WTC11 (cell line): ENCODE data around the gene HOXD8. TPM values are rescaled to one million over a fixed set of nuclear protein-coding genes. Genes with fewer than 3 reads are reported as not detected.

Source experiments
- ATAC-seq: fragments of 200-7000 bp; cut with Tn5 transposase; 2 replicates; pipeline ENCODE4 v1.10.0; 2021; ENCODE audit warnings: mild to moderate bottlenecking, moderate library complexity
- CTCF ChIA-PET: fragments of 300-600 bp; sonication (Branson Sonifier 250); formaldehyde crosslinking; loops from one replicate; lab custom pipeline; 2021; ENCODE audit warnings: antibody characterized with exemption; lab: Charles Lee
- POLR2A ChIA-PET: fragments of 350-600 bp; sonication (Branson Sonifier 250); formaldehyde crosslinking; loops from one replicate; lab custom pipeline; 2021; ENCODE audit warnings: antibody characterized with exemption; lab: Charles Lee
- DNase-seq: peaks from one replicate; pipeline ENCODE4 v3.0.0; 2021; ENCODE audit warnings: low spot score
- H3K27ac Mint-ChIP-seq: 2 replicates; pipeline ENCODE4 v1.8.0; 2021; ENCODE audit warnings: mixed read lengths
- H3K27me3 Mint-ChIP-seq: 2 replicates; pipeline ENCODE4 v1.8.0; 2021; ENCODE audit warnings: low read depth, mild to moderate bottlenecking, moderate library complexity, mixed read lengths
- H3K36me3 Mint-ChIP-seq: 2 replicates; pipeline ENCODE4 v1.8.0; 2021; ENCODE audit warnings: mixed read lengths
- H3K4me1 Mint-ChIP-seq: 2 replicates; pipeline ENCODE4 v1.8.0; 2022; ENCODE audit warnings: mixed read lengths
- H3K4me3 Mint-ChIP-seq: 2 replicates; pipeline ENCODE4 v1.8.0; 2021; ENCODE audit warnings: mild to moderate bottlenecking, moderate library complexity, mixed read lengths
- H3K9me3 Mint-ChIP-seq: 2 replicates; pipeline ENCODE4 v1.8.0; 2021; ENCODE audit warnings: mixed read lengths
- CBFB ChIP-seq: sonication (generic); formaldehyde crosslinking; IDR thresholded peaks from 2 replicates; pipeline ENCODE4 v1.8.1; 2022; ENCODE audit warnings: mild to moderate bottlenecking, low read depth, missing genetic modification reagents
- FOXJ3 ChIP-seq: sonication (generic); formaldehyde crosslinking; IDR thresholded peaks from 2 replicates; pipeline ENCODE4 v1.9.0; 2021; ENCODE audit warnings: missing genetic modification reagents, mild to moderate bottlenecking, borderline replicate concordance
- FOXK1 ChIP-seq: sonication (generic); formaldehyde crosslinking; IDR thresholded peaks from 2 replicates; pipeline ENCODE4 v1.8.0; 2022; ENCODE audit warnings: mild to moderate bottlenecking, moderate library complexity, missing genetic modification reagents
- FOXP1 ChIP-seq: sonication (generic); formaldehyde crosslinking; IDR thresholded peaks from 2 replicates; pipeline ENCODE4 v1.8.0; 2022; ENCODE audit warnings: missing genetic modification reagents, mild to moderate bottlenecking, moderate library complexity, borderline replicate concordance
- MAX ChIP-seq: sonication (generic); formaldehyde crosslinking; IDR thresholded peaks from 2 replicates; pipeline ENCODE4 v1.8.0; 2022; ENCODE audit warnings: mild to moderate bottlenecking, missing genetic modification reagents
- MLX ChIP-seq: sonication (generic); formaldehyde crosslinking; IDR thresholded peaks from 2 replicates; pipeline ENCODE4 v1.8.1; 2023; ENCODE audit warnings: mild to moderate bottlenecking, missing genetic modification reagents, moderate library complexity
- MYBL2 ChIP-seq: sonication (generic); formaldehyde crosslinking; IDR thresholded peaks from 2 replicates; pipeline ENCODE4 v1.8.1; 2023; ENCODE audit warnings: mild to moderate bottlenecking, moderate library complexity, missing genetic modification reagents
- TCF7 ChIP-seq: sonication (generic); formaldehyde crosslinking; IDR thresholded peaks from 2 replicates; pipeline ENCODE4 v1.8.0; 2022; ENCODE audit warnings: mild to moderate bottlenecking, low read depth, missing genetic modification reagents, moderate library complexity
- TEAD4 ChIP-seq: sonication (generic); formaldehyde crosslinking; IDR thresholded peaks from 2 replicates; pipeline ENCODE4 v1.8.0; 2022; ENCODE audit warnings: mild to moderate bottlenecking, missing genetic modification reagents
- ZNF121 ChIP-seq: sonication (generic); formaldehyde crosslinking; IDR thresholded peaks from 2 replicates; pipeline ENCODE4 v1.8.0; 2023; ENCODE audit warnings: missing genetic modification reagents
- ZNF219 ChIP-seq: sonication (generic); formaldehyde crosslinking; IDR thresholded peaks from 2 replicates; pipeline ENCODE4 v1.8.0; 2023; ENCODE audit warnings: missing genetic modification reagents, mild to moderate bottlenecking, borderline replicate concordance
- ZNF317 ChIP-seq: sonication (generic); formaldehyde crosslinking; IDR thresholded peaks from 2 replicates; pipeline ENCODE4 v1.8.1; 2023; ENCODE audit warnings: low read depth, mild to moderate bottlenecking, moderate library complexity, missing genetic modification reagents, borderline replicate concordance
- ZNF416 ChIP-seq: fragments of 250-450 bp; sonication (Bioruptor Pico); IDR thresholded peaks from 2 replicates; pipeline ENCODE4 v1.9.0; 2021; ENCODE audit warnings: mild to moderate bottlenecking, inconsistent platforms
- ZNF532 ChIP-seq: fragments of 250-450 bp; sonication (Bioruptor Pico); IDR thresholded peaks from 2 replicates; pipeline ENCODE4 v1.9.0; 2021; ENCODE audit warnings: mild to moderate bottlenecking, borderline replicate concordance
- total RNA-seq: library from RNA; stranded (reverse); gene quantifications from 3 replicates; pipeline ENCODE4 v1.2.3, GENCODE V29; 2021
- TF ChIP-seq, protein P1 (sequence below): sonication (generic); formaldehyde crosslinking; IDR thresholded peaks from 2 replicates; pipeline ENCODE4 v1.8.0; 2022; ENCODE audit warnings: mild to moderate bottlenecking, missing genetic modification reagents
- TF ChIP-seq, protein P2 (sequence below): sonication (generic); formaldehyde crosslinking; IDR thresholded peaks from 2 replicates; pipeline ENCODE4 v1.8.0; 2022; ENCODE audit warnings: missing genetic modification reagents
- TF ChIP-seq, protein P3 (sequence below): fragments of 250-450 bp; sonication (Bioruptor Pico); IDR thresholded peaks from 2 replicates; pipeline ENCODE4 v1.8.0; 2021; ENCODE audit warnings: mild to moderate bottlenecking

HOXD8 gene
- total RNA-seq, 1 experiment from 2014 or later = not detected

- no peak for TF ChIP-seq TEAD4 (CRISPR knock-in tag)
- TF ChIP-seq, protein P1, sequence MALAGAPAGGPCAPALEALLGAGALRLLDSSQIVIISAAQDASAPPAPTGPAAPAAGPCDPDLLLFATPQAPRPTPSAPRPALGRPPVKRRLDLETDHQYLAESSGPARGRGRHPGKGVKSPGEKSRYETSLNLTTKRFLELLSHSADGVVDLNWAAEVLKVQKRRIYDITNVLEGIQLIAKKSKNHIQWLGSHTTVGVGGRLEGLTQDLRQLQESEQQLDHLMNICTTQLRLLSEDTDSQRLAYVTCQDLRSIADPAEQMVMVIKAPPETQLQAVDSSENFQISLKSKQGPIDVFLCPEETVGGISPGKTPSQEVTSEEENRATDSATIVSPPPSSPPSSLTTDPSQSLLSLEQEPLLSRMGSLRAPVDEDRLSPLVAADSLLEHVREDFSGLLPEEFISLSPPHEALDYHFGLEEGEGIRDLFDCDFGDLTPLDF (CRISPR knock-in tag) = no peak
- TF ChIP-seq, protein P2, sequence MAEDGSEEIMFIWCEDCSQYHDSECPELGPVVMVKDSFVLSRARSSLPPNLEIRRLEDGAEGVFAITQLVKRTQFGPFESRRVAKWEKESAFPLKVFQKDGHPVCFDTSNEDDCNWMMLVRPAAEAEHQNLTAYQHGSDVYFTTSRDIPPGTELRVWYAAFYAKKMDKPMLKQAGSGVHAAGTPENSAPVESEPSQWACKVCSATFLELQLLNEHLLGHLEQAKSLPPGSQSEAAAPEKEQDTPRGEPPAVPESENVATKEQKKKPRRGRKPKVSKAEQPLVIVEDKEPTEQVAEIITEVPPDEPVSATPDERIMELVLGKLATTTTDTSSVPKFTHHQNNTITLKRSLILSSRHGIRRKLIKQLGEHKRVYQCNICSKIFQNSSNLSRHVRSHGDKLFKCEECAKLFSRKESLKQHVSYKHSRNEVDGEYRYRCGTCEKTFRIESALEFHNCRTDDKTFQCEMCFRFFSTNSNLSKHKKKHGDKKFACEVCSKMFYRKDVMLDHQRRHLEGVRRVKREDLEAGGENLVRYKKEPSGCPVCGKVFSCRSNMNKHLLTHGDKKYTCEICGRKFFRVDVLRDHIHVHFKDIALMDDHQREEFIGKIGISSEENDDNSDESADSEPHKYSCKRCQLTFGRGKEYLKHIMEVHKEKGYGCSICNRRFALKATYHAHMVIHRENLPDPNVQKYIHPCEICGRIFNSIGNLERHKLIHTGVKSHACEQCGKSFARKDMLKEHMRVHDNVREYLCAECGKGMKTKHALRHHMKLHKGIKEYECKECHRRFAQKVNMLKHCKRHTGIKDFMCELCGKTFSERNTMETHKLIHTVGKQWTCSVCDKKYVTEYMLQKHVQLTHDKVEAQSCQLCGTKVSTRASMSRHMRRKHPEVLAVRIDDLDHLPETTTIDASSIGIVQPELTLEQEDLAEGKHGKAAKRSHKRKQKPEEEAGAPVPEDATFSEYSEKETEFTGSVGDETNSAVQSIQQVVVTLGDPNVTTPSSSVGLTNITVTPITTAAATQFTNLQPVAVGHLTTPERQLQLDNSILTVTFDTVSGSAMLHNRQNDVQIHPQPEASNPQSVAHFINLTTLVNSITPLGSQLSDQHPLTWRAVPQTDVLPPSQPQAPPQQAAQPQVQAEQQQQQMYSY (CRISPR knock-in tag) = peak; percentile 33; the same call in 1 of the 2 replicates
- TF ChIP-seq ZNF219 (CRISPR knock-in tag) = no peak
- TF ChIP-seq, protein P3, sequence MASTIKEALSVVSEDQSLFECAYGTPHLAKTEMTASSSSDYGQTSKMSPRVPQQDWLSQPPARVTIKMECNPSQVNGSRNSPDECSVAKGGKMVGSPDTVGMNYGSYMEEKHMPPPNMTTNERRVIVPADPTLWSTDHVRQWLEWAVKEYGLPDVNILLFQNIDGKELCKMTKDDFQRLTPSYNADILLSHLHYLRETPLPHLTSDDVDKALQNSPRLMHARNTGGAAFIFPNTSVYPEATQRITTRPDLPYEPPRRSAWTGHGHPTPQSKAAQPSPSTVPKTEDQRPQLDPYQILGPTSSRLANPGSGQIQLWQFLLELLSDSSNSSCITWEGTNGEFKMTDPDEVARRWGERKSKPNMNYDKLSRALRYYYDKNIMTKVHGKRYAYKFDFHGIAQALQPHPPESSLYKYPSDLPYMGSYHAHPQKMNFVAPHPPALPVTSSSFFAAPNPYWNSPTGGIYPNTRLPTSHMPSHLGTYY (CRISPR knock-in tag) = no peak
- peak; percentile 72; the same call in 1 of the 2 replicates for TF ChIP-seq FOXK1
- no peak for TF ChIP-seq CBFB (CRISPR knock-in tag)
- TF ChIP-seq ZNF317 (CRISPR knock-in tag) = no peak
- peak; percentile 89 for TF ChIP-seq MYBL2 (CRISPR knock-in tag)
- TF ChIP-seq ZNF121 (CRISPR knock-in tag) = no peak
These were observed 42.0 kb downstream of the HOXD8 start (continued) for GRCh38 chr2:176171351-176172006.

DNA sequence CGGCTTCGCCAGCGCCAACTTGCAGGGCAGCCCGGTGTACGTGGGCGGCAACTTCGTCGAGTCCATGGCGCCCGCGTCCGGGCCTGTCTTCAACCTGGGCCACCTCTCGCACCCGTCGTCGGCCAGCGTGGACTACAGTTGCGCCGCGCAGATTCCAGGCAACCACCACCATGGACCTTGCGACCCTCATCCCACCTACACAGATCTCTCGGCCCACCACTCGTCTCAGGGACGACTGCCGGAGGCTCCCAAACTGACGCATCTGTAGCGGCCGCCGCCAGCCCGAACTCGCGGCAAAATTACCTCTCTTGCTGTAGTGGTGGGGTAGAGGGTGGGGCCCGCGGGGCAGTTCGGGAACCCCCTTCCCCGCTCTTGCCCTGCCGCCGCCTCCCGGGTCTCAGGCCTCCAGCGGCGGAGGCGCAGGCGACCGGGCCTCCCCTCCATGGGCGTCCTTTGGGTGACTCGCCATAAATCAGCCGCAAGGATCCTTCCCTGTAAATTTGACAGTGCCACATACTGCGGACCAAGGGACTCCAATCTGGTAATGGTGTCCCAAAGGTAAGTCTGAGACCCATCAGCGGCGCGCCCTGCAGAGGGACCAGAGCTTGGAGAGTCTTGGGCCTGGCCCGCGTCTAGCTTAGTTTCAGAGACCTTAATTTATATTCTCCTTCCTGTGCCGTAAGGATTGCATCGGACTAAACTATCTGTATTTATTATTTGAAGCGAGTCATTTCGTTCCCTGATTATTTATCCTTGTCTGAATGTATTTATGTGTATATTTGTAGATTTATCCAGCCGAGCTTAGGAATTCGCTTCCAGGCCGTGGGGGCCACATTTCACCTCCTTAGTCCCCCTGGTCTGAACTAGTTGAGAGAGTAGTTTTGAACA lies 42.7 kb downstream of the HOXD8 start:
- no peak overlapping the region for H3K27ac Mint-ChIP-seq
- ChIA-PET POLR2A (interaction anchor here (1.8 kb wide), 1 partner anchor 12 kb away, joined by 7 read pairs; no protein-coding TSS in a partner anchor), CTCF (interaction anchor here (0.6 to 1.9 kb wide), 8 partner anchors 10 to 382 kb away, joined by 3 to 8 read pairs (median 4); no protein-coding TSS in a partner anchor)
- ATAC-seq (peak; percentile 3), DNase-seq (no peak)
- peaks cover 41% of the 10 kb centered on the region for H3K4me1 Mint-ChIP-seq
- H3K36me3 Mint-ChIP-seq = peaks cover 4% of the 10 kb centered on the region; the same call in 1 of the 2 replicates
- H3K9me3 Mint-ChIP-seq = no peaks in the 10 kb centered on the region
- TF ChIP-seq TCF7 (CRISPR knock-in tag) (0 out of 2 replicates have a peak, but pooled peaks have one; percentile 3), MLX (CRISPR knock-in tag) (no peak), MAX (peak; percentile 15; the same call in 1 of the 2 replicates), ZNF532 (no peak), ZNF416 (CRISPR knock-in tag) (no peak), FOXP1 (CRISPR knock-in tag) (0 out of 2 replicates have a peak, but pooled peaks have one; percentile 14), MYBL2 (CRISPR knock-in tag) (0 out of 2 replicates have a peak, but pooled peaks have one; percentile 19), FOXJ3 (CRISPR knock-in tag) (no peak)
- peak overlapping the region; percentile 66 for H3K4me3 Mint-ChIP-seq
- peaks cover 100% of the 10 kb centered on the region for H3K27me3 Mint-ChIP-seq
